ENCODE measurements around the gene ACKR3.

ACKR3 gene

DNA sequence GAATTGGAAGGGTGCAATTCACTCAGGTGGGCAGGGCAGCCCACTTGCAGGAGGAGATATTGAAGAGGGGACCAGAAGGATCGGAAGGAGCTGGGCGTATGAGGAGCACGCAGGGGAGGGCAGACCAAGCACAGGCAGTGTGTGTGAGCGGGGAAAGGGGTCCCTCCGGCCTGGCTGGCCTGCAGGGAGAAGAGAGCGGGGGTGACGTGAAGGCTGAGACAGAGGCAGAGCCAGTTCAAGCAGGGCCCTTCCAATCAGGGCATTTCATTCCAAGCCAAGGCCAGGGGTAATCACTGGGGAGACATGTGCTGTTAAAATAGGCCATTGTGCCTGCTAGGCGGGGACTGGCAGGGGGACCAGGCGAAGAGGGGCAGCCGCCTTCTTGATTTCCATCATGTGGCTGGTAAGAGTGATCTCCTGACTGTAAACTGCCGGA, 62.2 kb downstream of the ACKR3 start:
- H3K27ac ChIP-seq: no peak overlapping the region
- TF ChIP-seq, protein P1, sequence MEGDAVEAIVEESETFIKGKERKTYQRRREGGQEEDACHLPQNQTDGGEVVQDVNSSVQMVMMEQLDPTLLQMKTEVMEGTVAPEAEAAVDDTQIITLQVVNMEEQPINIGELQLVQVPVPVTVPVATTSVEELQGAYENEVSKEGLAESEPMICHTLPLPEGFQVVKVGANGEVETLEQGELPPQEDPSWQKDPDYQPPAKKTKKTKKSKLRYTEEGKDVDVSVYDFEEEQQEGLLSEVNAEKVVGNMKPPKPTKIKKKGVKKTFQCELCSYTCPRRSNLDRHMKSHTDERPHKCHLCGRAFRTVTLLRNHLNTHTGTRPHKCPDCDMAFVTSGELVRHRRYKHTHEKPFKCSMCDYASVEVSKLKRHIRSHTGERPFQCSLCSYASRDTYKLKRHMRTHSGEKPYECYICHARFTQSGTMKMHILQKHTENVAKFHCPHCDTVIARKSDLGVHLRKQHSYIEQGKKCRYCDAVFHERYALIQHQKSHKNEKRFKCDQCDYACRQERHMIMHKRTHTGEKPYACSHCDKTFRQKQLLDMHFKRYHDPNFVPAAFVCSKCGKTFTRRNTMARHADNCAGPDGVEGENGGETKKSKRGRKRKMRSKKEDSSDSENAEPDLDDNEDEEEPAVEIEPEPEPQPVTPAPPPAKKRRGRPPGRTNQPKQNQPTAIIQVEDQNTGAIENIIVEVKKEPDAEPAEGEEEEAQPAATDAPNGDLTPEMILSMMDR (conservative IDR thresholded peaks at IDR 0.05): no peak
- TF ChIP-seq ZFX (IDR thresholded peaks at IDR 0.05): no peak

Data from C4-2B (cell line).